GM23248 (cell line): ENCODE data around the gene ANO1.

ENCODE experiments used
- EZH2 ChIP-seq: fragments of 200-600 bp; sonication (generic); IDR thresholded peaks from 2 replicates; pipeline ENCODE4 v1.6.1; 2018; ENCODE audit warnings: antibody characterized with exemption, mild to moderate bottlenecking; ENCODE audit not compliant: insufficient read depth, poor library complexity, severe bottlenecking
- EZH2phosphoT487 ChIP-seq: fragments of 200-600 bp; sonication (generic); IDR thresholded peaks from 2 replicates; pipeline ENCODE4 v1.6.1; 2018; ENCODE audit warnings: antibody characterized with exemption, moderate library complexity, mild to moderate bottlenecking, low read depth; ENCODE audit not compliant: insufficient read depth

- TF ChIP-seq EZH2 (no peak), EZH2phosphoT487 (no peak)
Observed at GRCh38 chr11:70031631-70032469, 46.3 kb upstream of the ANO1 start.
